Fibroblast of lung (primary cell): ENCODE data around the gene CT55. TPM values are rescaled to one million over a fixed set of nuclear protein-coding genes. Genes with fewer than 3 reads are reported as not detected.
A peak's percentile ranks its signal among the peaks of the same experiment; 100 is the strongest.
"Not testable (repeated sequence)": the region's sequence is repeated elsewhere in the genome, so short reads cannot be mapped to it uniquely, and the experiment has no call there.

Experiments used
- DNase-seq, 2 donors: peaks; one replicate each; pipeline versions ENCODE4 v3.0.0 to v3.0.0-alpha.2; 2010; ENCODE audit warnings: low read depth in 2 of 2
- H2AFZ ChIP-seq: 2 replicates; pipeline ENCODE4 v1.5.1; 2012; ENCODE audit warnings: low read length, control low read depth, inconsistent platforms
- H3K27ac ChIP-seq: 2 replicates; pipeline ENCODE4 v1.5.1; 2011; ENCODE audit warnings: low read length, control low read depth; ENCODE audit not compliant: insufficient read depth
- H3K27me3 ChIP-seq: 2 replicates; pipeline ENCODE4 v1.5.1; 2011; ENCODE audit warnings: mild to moderate bottlenecking, low read length; ENCODE audit not compliant: control insufficient read depth, insufficient read depth
- H3K36me3 ChIP-seq: 2 replicates; pipeline ENCODE4 v1.5.1; 2011; ENCODE audit warnings: low read length; ENCODE audit not compliant: control insufficient read depth, insufficient read depth
- H3K4me1 ChIP-seq: 2 replicates; pipeline ENCODE4 v1.5.1; 2011; ENCODE audit warnings: low read length; ENCODE audit not compliant: control insufficient read depth, insufficient read depth; ENCODE audit errors: extremely low read depth
- H3K4me2 ChIP-seq: 2 replicates; pipeline ENCODE4 v1.5.1; 2011; ENCODE audit warnings: low read length, control low read depth; ENCODE audit not compliant: insufficient read depth; ENCODE audit errors: extremely low read depth
- H3K4me3 ChIP-seq, 4 experiments: fragments of 200-600 bp in 1 of 4; sonication (generic) in 1 of 4; replicated peaks in 1 of 4; 2 replicates each; pipeline ENCODE4 v1.5.1; 2011 to 2016; ENCODE audit warnings: low read length in 4 of 4, low read depth in 3 of 4, mild to moderate bottlenecking in 3 of 4, control low read depth in 2 of 4, inconsistent platforms in 1 of 4, mixed read lengths in 1 of 4; ENCODE audit not compliant: insufficient read depth in 1 of 4; ENCODE audit errors: control extremely low read depth in 1 of 4
- H3K79me2 ChIP-seq: 2 replicates; pipeline ENCODE4 v1.5.1; 2012; ENCODE audit warnings: mild to moderate bottlenecking, low read length, inconsistent platforms; ENCODE audit not compliant: control insufficient read depth, insufficient read depth
- H3K9ac ChIP-seq: 2 replicates; pipeline ENCODE4 v1.5.1; 2011; ENCODE audit warnings: mild to moderate bottlenecking, low read length, control low read depth; ENCODE audit not compliant: insufficient read depth
- H3K9me3 ChIP-seq: 2 replicates; pipeline ENCODE4 v1.5.1; 2012; ENCODE audit warnings: low read depth, low read length; ENCODE audit not compliant: control insufficient read depth, insufficient read depth
- H4K20me1 ChIP-seq: 2 replicates; pipeline ENCODE4 v1.5.1; 2011; ENCODE audit warnings: low read length; ENCODE audit not compliant: control insufficient read depth, insufficient read depth; ENCODE audit errors: extremely low read depth
- CTCF ChIP-seq, 2 donors: IDR thresholded peaks in 1 of 2; conservative IDR thresholded peaks in 1 of 2; 1 replicate in 1 of 2; 2 replicates in 1 of 2; pipeline ENCODE4 v1.5.1; 2011 to 2012; ENCODE audit warnings: low read length in 2 of 2, control low read depth in 1 of 2, inconsistent platforms in 1 of 2, low read depth in 1 of 2, mild to moderate bottlenecking in 1 of 2
- EZH2 ChIP-seq: IDR thresholded peaks from 2 replicates; pipeline ENCODE4 v1.5.1; 2012; ENCODE audit warnings: low read length, control low read depth, mild to moderate bottlenecking; ENCODE audit errors: missing control alignments
- polyA minus RNA-seq: library from RNA; depleted of rRNA, polyadenylated mRNA; stranded (reverse); fragments of >200 nt; gene quantifications from 2 replicates; pipeline ENCODE4 v1.2.3, GENCODE V29; 2011; ENCODE audit warnings: low replicate concordance
- polyA plus RNA-seq, 2 donors: library from polyadenylated mRNA; depleted of rRNA in 1 of 2; stranded (reverse) in 1 of 2; unstranded in 1 of 2; fragments of >200 nt; gene quantifications; 2 replicates each; pipeline ENCODE4 v1.2.1, GENCODE V29; 2011 to 2012; ENCODE audit warnings: missing spikeins in 1 of 2
- total RNA-seq: library from RNA; depleted of rRNA; stranded (reverse); fragments of >200 nt; gene quantifications from 2 replicates; pipeline ENCODE4 v1.2.1, GENCODE V29; 2014

Gene CT55
- total RNA-seq, result not detected in 2 replicates
- not detected in 2 replicates for polyA plus RNA-seq
- not detected in 2 replicates for polyA plus RNA-seq (2012)
- not detected in 2 replicates for polyA minus RNA-seq

- Histone ChIP-seq H3K27ac (no peak within 1 kb of the TSS), H3K27me3 (no peaks in the 10 kb centered on the region), H3K36me3 (no peaks in the 10 kb centered on the region), H3K4me1 (no peaks in the 10 kb centered on the region), H3K9ac (no peak within 1 kb of the TSS), H3K79me2 (no peaks in the 10 kb centered on the region), H3K9me3 (no peaks in the 10 kb centered on the region), H3K4me2 (no peak within 1 kb of the TSS), H4K20me1 (no peaks in the 10 kb centered on the region), H2AFZ (no peak within 1 kb of the TSS), H3K4me3 (no peak within 1 kb of the TSS)
- DNase-seq, result no peak
- TF ChIP-seq CTCF (conservative IDR thresholded peaks at IDR 0.05 in 1 of 2, IDR thresholded peaks at IDR 0.05 in 1 of 2; ENCODE audit: low read depth in 1 of 2, low read length in 2 of 2) (no peak), EZH2 (no peak)
Measured at GRCh38 chrX:135170877-135171519, at the start of gene CT55. Gene CT55 (minus strand): TSS chrX:135171398. CDS start chrX:135171171, 227 bp downstream.

GRCh38 chrX:135213200-135213844 is 42.1 kb upstream of the CT55 start:
- DNase-seq, result no peak
- Histone ChIP-seq H3K27me3 (no peaks in the 10 kb centered on the region), H3K9ac (no peak overlapping the region), H3K27ac (no peak overlapping the region), H3K79me2 (no peaks in the 10 kb centered on the region), H3K36me3 (no peaks in the 10 kb centered on the region), H2AFZ (no peak overlapping the region), H3K4me2 (no peak overlapping the region), H3K9me3 (no peaks in the 10 kb centered on the region), H3K4me1 (no peaks in the 10 kb centered on the region), H4K20me1 (no peaks in the 10 kb centered on the region), H3K4me3 (no peak overlapping the region)
- TF ChIP-seq CTCF (conservative IDR thresholded peaks at IDR 0.05 in 1 of 2, IDR thresholded peaks at IDR 0.05 in 1 of 2; ENCODE audit: low read depth in 1 of 2, low read length in 2 of 2) (no peak), EZH2 (no peak)

- DNase-seq, H3K27ac ChIP-seq: not testable (repeated sequence)
Measured at GRCh38 chrX:135206427-135206826, 35.2 kb upstream of the CT55 start.

More at GRCh38 chrX:135206427-135206826, 35.2 kb upstream of the CT55 start:
- not testable (repeated sequence) for H3K9ac ChIP-seq, H3K79me2 ChIP-seq, H2AFZ ChIP-seq, H3K4me1 ChIP-seq, H3K9me3 ChIP-seq, H3K4me3 ChIP-seq, H3K4me2 ChIP-seq, H4K20me1 ChIP-seq, H3K27me3 ChIP-seq, H3K36me3 ChIP-seq
- peak; percentile 24 to 30 for TF ChIP-seq CTCF (conservative IDR thresholded peaks at IDR 0.05 in 1 of 2, IDR thresholded peaks at IDR 0.05 in 1 of 2; ENCODE audit: low read depth in 1 of 2, low read length in 2 of 2)
